ENCODE data around the gene GBP5.

GRCh38 chr1:89260566-89261255 lies 11.9 kb downstream of the GBP5 start:
- no peak for TF ChIP-seq CTCF (IDR thresholded peaks at IDR 0.05; ENCODE audit: low read depth, low read length, poor library complexity, severe bottlenecking)
- no peak for TF ChIP-seq EZH2phosphoT487 (IDR thresholded peaks at IDR 0.05; ENCODE audit: borderline replicate concordance, low read length)

All from DOHH2 (cell line).